GM13976 (cell line): ENCODE results near the gene GPSM1.

Source experiments
- DNase-seq: peaks from one replicate; pipeline ENCODE4 v3.0.0; 2012; ENCODE audit warnings: low spot score
- in situ Hi-C: fragments of 300-500 bp; cut with MboI; formaldehyde crosslinking; loops from one replicate; pipeline ENCODE4 v1.12.0; 2022; ENCODE audit warnings: low sequenced_read_pairs, mixed read lengths, inconsistent platforms; ENCODE audit not compliant: unreplicated experiment
- TF ChIP-seq, protein P1 (sequence below): IDR thresholded peaks from 2 replicates; pipeline ENCODE4 v1.5.1; 2012; ENCODE audit warnings: borderline replicate concordance, mild to moderate bottlenecking; ENCODE audit not compliant: insufficient read depth; ENCODE audit errors: extremely low read depth, missing control alignments, control extremely low read depth

Gene GPSM1

DNA sequence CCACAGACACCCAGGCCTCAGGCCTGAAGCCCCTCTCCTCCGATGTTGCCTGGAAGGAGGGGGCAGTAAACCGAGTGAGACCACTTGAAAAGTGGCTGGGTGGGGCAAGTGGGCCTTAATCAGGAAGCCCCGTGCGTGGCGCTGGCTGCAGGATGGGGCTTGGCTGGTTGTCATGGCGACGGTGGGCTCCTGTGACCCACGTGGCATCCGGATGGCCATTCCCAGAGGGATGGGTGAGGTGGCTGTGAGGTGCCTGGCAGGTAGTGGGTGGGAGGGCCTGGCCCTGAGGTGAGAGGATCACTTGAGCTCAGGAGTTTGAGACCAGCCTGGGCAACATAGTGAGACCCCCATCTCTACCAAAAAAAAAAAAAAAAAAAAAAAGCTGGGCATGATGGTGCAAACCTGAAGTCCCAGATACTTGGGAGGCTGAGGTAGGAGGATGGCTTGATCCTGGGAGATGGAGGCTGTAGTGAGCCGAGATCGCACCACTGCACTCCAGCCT, 5.2 kb downstream of the GPSM1 start:
- TF ChIP-seq, protein P1, sequence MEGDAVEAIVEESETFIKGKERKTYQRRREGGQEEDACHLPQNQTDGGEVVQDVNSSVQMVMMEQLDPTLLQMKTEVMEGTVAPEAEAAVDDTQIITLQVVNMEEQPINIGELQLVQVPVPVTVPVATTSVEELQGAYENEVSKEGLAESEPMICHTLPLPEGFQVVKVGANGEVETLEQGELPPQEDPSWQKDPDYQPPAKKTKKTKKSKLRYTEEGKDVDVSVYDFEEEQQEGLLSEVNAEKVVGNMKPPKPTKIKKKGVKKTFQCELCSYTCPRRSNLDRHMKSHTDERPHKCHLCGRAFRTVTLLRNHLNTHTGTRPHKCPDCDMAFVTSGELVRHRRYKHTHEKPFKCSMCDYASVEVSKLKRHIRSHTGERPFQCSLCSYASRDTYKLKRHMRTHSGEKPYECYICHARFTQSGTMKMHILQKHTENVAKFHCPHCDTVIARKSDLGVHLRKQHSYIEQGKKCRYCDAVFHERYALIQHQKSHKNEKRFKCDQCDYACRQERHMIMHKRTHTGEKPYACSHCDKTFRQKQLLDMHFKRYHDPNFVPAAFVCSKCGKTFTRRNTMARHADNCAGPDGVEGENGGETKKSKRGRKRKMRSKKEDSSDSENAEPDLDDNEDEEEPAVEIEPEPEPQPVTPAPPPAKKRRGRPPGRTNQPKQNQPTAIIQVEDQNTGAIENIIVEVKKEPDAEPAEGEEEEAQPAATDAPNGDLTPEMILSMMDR, result no peak
- no peak for DNase-seq
- in situ Hi-C loops, result no loop called here

GRCh38 chr9:136333045-136333444, 5.7 kb downstream of the GPSM1 start:
- no peak for DNase-seq
- in situ Hi-C loops, result no loop called here
- TF ChIP-seq, protein P1, result no peak

DNA sequence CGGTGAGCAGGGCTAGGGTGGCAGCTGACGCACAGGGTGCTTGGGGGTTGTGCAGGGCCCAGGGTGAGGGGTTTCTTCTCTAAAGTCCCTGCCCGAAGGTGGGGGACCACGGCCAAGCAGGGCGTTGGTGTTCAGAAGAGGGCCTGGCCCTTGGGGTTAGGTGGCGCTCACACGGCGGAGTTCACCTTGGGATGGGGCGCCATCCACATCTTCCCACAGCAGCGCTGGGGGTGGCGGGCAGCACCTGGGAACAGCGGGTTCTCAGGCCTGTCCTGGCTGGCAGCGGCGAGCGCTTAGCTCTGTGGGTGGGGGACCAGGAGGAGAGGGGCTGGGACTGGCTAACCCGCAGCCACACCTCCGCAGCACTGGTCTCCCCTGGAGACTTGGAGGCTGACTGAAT, 6.1 kb downstream of the GPSM1 start:
- DNase-seq, result no peak
- TF ChIP-seq, protein P1, result no peak
- in situ Hi-C loops, result no loop called here

- TF ChIP-seq, protein P1, result no peak
- no peak for DNase-seq
- in situ Hi-C loops, result no loop called here
These were observed 7.2 kb downstream of the GPSM1 start for GRCh38 chr9:136334541-136334940.

DNA sequence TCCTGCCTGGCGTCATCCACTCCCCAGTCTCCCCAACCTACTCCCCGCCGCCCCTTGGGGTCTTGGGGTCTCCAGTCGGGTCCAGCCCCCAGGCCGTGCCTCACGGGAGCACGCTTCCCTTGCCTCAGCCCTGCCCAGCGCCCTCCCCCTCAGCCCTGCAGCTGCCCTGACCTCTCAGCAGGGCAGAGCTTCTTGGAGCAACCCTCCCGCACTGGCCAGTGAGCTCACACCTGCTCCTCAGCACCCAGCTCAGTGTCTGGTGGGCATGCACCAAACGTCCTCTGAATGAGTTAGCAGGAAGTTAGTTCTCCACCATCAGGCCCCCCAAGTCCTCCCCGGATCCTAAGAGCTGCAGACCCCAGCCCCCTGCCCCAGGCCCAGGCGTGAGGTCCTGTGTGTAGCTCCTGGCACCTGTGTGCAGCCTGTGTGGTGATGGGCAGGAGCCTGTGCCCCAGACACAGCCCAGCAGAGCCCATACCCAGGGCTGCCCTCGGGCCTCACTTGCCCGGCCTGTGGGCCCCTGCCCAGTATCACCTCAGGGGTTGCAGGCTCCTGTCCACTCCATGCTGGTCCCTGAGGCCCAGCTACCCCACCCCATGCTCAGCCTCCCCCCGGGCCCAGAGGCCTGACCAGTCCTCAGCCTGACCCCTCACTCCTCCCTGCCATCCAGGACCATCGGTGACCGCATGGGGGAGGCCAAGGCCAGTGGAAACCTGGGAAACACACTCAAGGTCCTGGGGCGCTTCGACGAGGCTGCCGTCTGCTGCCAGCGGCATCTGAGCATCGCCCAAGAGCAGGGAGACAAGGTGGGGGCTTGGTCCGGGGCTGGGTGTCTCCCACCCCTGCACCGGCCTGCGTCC, 8.2 kb downstream of the GPSM1 start:
- no peak for DNase-seq
- in situ Hi-C loops, result no loop called here
- TF ChIP-seq, protein P1, result no peak

GRCh38 chr9:136336156-136336870, 9.0 kb downstream of the GPSM1 start:
- TF ChIP-seq, protein P1, result no peak
- in situ Hi-C loops, result no loop called here
- no peak for DNase-seq
